Mesenchymal stem cell (in vitro differentiated cells and primary cell): ENCODE measurements around the gene GRAMD2A.

ENCODE experiments used
- DNase-seq: peaks from one replicate; pipeline ENCODE4 v3.0.0-alpha.2; 2013
- H2AFZ ChIP-seq: one replicate; pipeline ENCODE4 v1.6.1; 2013; ENCODE audit warnings: low read depth, mild to moderate bottlenecking, control low read depth, inconsistent platforms, low read length, moderate library complexity
- H2AK5ac ChIP-seq: 2 replicates; pipeline ENCODE4 v1.6.1; 2013; ENCODE audit warnings: low read length, moderate library complexity, mild to moderate bottlenecking, inconsistent platforms; ENCODE audit not compliant: severe bottlenecking
- H2BK120ac ChIP-seq: one replicate; pipeline ENCODE4 v1.6.1; 2013; ENCODE audit warnings: low read depth, mild to moderate bottlenecking, inconsistent platforms, low read length, moderate library complexity
- H2BK12ac ChIP-seq, 2 experiments: one replicate each; pipeline ENCODE4 v1.6.1; 2013; ENCODE audit warnings: inconsistent platforms in 2 of 2, low read length in 2 of 2, mild to moderate bottlenecking in 2 of 2, moderate library complexity in 2 of 2, control low read depth in 1 of 2
- H2BK15ac ChIP-seq: one replicate; pipeline ENCODE4 v1.6.1; 2013; ENCODE audit warnings: mild to moderate bottlenecking, low read depth, inconsistent platforms; ENCODE audit not compliant: poor library complexity, severe bottlenecking
- H2BK5ac ChIP-seq: 2 replicates; pipeline ENCODE4 v1.6.1; 2013; ENCODE audit warnings: low read depth, mild to moderate bottlenecking, low read length, control low read depth, inconsistent platforms; ENCODE audit not compliant: poor library complexity, severe bottlenecking
- H3K14ac ChIP-seq, 2 experiments: one replicate each; pipeline ENCODE4 v1.6.1; 2013; ENCODE audit warnings: inconsistent platforms in 2 of 2, low read length in 2 of 2, control low read depth in 1 of 2, mild to moderate bottlenecking in 1 of 2, moderate library complexity in 1 of 2
- H3K18ac ChIP-seq, 2 experiments: one replicate each; pipeline ENCODE4 v1.6.1; 2013; ENCODE audit warnings: inconsistent platforms in 2 of 2, low read length in 2 of 2, control low read depth in 1 of 2, low read depth in 1 of 2, mild to moderate bottlenecking in 1 of 2
- H3K23ac ChIP-seq, 2 experiments: one replicate each; pipeline ENCODE4 v1.6.1; 2013; ENCODE audit warnings: inconsistent platforms in 2 of 2, low read length in 2 of 2, mild to moderate bottlenecking in 2 of 2, moderate library complexity in 2 of 2, control low read depth in 1 of 2
- H3K27ac ChIP-seq: 2 replicates; pipeline ENCODE4 v1.5.1; 2013; ENCODE audit warnings: mild to moderate bottlenecking, moderate library complexity, low read length, control low read depth, inconsistent platforms; ENCODE audit not compliant: poor library complexity, severe bottlenecking
- H3K27me3 ChIP-seq, 2 experiments: 2 replicates each; pipeline versions ENCODE4 v1.6.1 to v1.7.0; 2013; ENCODE audit warnings: low read length in 2 of 2, mild to moderate bottlenecking in 2 of 2, moderate library complexity in 2 of 2, control low read depth in 1 of 2, inconsistent platforms in 1 of 2; ENCODE audit not compliant: control insufficient read depth in 1 of 2, insufficient read depth in 1 of 2
- H3K36me3 ChIP-seq, 2 experiments: 2 replicates each; pipeline versions ENCODE4 v1.6.1 to v1.7.0; 2013; ENCODE audit warnings: low read length in 2 of 2, control low read depth in 1 of 2, inconsistent platforms in 1 of 2, low read depth in 1 of 2, mild to moderate bottlenecking in 1 of 2; ENCODE audit not compliant: insufficient read depth in 2 of 2, control insufficient read depth in 1 of 2
- H3K4ac ChIP-seq, 2 experiments: one replicate each; pipeline ENCODE4 v1.6.1; 2013; ENCODE audit warnings: inconsistent platforms in 2 of 2, low read length in 2 of 2, mild to moderate bottlenecking in 2 of 2, moderate library complexity in 2 of 2, control low read depth in 1 of 2, low read depth in 1 of 2
- H3K4me1 ChIP-seq: 2 replicates; pipeline ENCODE4 v1.6.1; 2013; ENCODE audit warnings: low read depth, low read length, control low read depth; ENCODE audit not compliant: control insufficient read depth, insufficient read depth
- H3K4me2 ChIP-seq: 2 replicates; pipeline ENCODE4 v1.6.1; 2013; ENCODE audit warnings: low read length, mild to moderate bottlenecking, inconsistent platforms; ENCODE audit not compliant: poor library complexity, severe bottlenecking
- H3K4me3 ChIP-seq, 2 experiments: 2 replicates each; pipeline versions ENCODE4 v1.5.1 to v1.7.0; 2013; ENCODE audit warnings: low read length in 2 of 2, mild to moderate bottlenecking in 2 of 2, control low read depth in 1 of 2, low read depth in 1 of 2; ENCODE audit not compliant: insufficient read depth in 1 of 2
- H3K79me1 ChIP-seq: replicated peaks from 2 replicates; pipeline ENCODE4 v1.6.1; 2013; ENCODE audit warnings: mild to moderate bottlenecking, control low read depth, low read length, inconsistent platforms; ENCODE audit not compliant: poor library complexity, severe bottlenecking
- H3K9ac ChIP-seq: 2 replicates; pipeline ENCODE4 v1.7.0; 2013; ENCODE audit warnings: mild to moderate bottlenecking, low read length, moderate library complexity
- H3K9me3 ChIP-seq: 2 replicates; pipeline ENCODE4 v1.7.0; 2013; ENCODE audit warnings: mild to moderate bottlenecking, low read length; ENCODE audit not compliant: control insufficient read depth
- H4K8ac ChIP-seq: one replicate; pipeline ENCODE4 v1.6.1; 2013; ENCODE audit warnings: inconsistent platforms, mild to moderate bottlenecking, low read length, moderate library complexity
- H4K91ac ChIP-seq: one replicate; pipeline ENCODE4 v1.6.1; 2013; ENCODE audit warnings: mild to moderate bottlenecking, low read length, inconsistent platforms
- WGBS: methylation state at CpG from one replicate; pipeline ENCODE4 v1.1.7; 2013; ENCODE audit warnings: mixed read lengths; 5-methylcytosine and 5-hydroxymethylcytosine counted together

The GRAMD2A gene

DNA sequence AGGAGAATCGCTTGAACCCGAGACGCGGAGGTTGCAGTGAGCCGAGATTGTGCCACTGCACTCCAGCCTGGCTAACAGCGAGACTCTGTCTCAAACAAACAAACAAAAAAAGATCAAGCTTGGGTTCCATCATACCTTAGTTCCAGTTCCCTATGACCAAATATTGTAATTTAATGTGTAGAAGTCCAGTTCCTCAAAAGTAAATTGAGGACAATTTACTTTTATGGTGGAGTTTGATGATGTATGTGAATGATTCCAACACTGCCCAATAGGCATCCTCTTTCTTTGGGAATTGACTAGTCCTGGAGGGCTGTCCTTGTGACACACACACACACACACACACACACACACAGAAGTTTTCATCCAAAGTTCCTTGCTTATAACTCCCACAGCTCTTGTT, 36.2 kb upstream of the GRAMD2A start:
- Histone ChIP-seq H3K14ac (no peak overlapping the region), H3K79me1 (peaks cover 11% of the 10 kb centered on the region), H3K4ac (no peak overlapping the region), H4K91ac (no peak overlapping the region), H2AFZ (no peak overlapping the region), H3K27ac (no peak overlapping the region), H4K8ac (no peak overlapping the region), H3K18ac (no peak overlapping the region), H2AK5ac (peak overlapping the region; percentile 19), H2BK12ac (peak overlapping the region in 1 of 2 experiments; percentile 24), H2BK5ac (no peak overlapping the region), H3K27me3 (no peaks in the 10 kb centered on the region), H3K23ac (no peak overlapping the region), H3K4me2 (no peak overlapping the region), H3K9ac (no peak overlapping the region), H3K4me3 (no peak overlapping the region), H2BK15ac (no peak overlapping the region), H3K9me3 (no peaks in the 10 kb centered on the region), H3K36me3 (no peaks in the 10 kb centered on the region), H3K4me1 (peaks cover 17% of the 10 kb centered on the region), H2BK120ac (no peak overlapping the region)
- 100% methylated on average over 6 of the region's 6 CpGs for WGBS
- peak; percentile 31 for DNase-seq

DNA sequence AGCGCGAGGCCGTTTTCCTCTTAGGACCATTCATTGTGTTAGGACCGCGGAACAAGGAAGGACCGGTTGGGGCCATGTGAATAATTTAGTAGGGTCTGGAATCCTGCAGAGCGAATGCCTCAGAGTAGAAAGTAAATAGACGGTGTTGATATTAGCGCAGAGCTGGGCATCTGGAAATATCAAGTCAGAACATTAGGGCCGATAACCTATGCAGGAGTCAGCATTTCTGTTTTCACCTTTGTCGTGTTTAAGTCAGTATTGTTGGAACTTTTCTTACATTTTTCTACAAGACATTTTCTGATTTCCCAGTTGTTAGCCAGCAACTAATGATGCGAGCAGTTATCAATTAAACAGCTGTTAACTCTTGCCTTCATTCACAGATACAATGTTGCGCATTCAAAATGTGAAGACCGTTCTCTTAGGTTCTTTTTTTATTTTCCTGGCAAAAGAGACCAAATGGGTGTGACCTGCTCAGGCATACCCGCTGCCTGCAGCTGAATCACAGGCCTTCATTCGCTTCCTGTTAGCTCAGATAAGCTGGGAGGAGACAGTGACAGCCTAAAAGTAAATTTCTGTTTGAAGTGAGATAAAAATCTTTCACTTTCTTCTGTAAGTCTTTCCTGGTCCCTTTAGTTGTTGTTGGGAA, 34.4 kb upstream of the GRAMD2A start:
- Histone ChIP-seq H3K9me3 (no peaks in the 10 kb centered on the region), H4K91ac (peak overlapping the region; percentile 91), H3K27me3 (no peaks in the 10 kb centered on the region), H3K4me3 (peak overlapping the region; percentile 91 to 98), H2BK12ac (peak overlapping the region in 1 of 2 experiments; percentile 61), H3K79me1 (peaks cover 11% of the 10 kb centered on the region), H2BK120ac (peak overlapping the region; percentile 42), H2AK5ac (peak overlapping the region; percentile 68), H3K27ac (peak overlapping the region; percentile 96), H2BK5ac (peak overlapping the region; percentile 88), H3K18ac (peak overlapping the region; percentile 97 to 98), H4K8ac (peak overlapping the region; percentile 76), H3K4me1 (peaks cover 14% of the 10 kb centered on the region), H3K9ac (peak overlapping the region; percentile 99), H3K36me3 (no peaks in the 10 kb centered on the region), H2BK15ac (peak overlapping the region; percentile 99), H3K14ac (peak overlapping the region in 1 of 2 experiments; percentile 90), H3K4me2 (peak overlapping the region; percentile 90), H3K4ac (peak overlapping the region; percentile 73 to 95), H2AFZ (peak overlapping the region; percentile 63), H3K23ac (peak overlapping the region in 1 of 2 experiments; percentile 73)
- DNase-seq: peak; percentile 86
- 2% methylated on average over 16 of the region's 16 CpGs for WGBS

DNA sequence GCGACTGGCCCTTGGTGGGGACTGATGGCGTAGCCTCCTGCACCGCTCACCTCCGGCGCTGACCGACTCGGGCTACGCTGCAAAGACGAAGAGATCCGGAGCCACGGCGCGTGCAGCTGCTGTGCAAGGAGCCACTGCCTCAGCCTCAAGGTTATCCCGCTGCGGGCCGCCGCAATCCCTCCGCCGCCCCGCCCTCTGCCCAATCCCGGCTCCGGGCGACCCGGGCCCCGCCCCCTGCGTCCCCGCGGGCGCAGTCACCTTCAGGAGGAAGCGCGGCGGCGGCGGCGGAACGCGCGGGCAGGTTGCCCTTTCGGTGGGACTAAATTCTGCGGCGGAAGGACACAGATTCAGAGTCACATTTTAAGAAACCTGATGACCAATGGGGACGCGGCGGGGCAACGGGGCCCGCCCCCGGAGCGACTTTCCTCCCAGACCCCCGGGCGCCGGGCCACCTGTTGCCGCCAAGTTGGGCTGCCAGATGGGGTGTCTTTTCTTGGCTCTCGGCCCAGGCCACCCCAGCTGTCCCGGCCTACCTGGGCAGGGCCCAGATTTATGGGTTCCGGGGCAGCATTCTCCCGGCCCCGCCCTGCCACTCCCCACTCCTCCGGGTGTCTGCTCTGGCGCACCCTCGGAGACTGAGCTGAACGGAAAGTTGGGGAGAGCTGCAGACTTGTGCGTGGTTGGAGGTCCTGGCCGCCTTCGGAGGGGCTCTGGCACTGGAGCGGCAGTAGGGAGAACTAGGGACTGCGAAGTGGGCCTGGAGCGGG, 33.7 kb upstream of the GRAMD2A start, which contains the start of gene PKM:
TSS of gene PKM (minus strand) at position 125 of the 767 bp plus-strand sequence. CDS start 12,093 bp downstream, outside the sequence.
- peak within 1 kb of the TSS; percentile 90 for H3K4me2 ChIP-seq
- H3K4me1 ChIP-seq: peaks cover 12% of the 10 kb centered on the region
- WGBS: under 1% methylated on average over 65 of the region's 67 CpGs
- no peaks in the 10 kb centered on the region for H3K36me3 ChIP-seq
- peak within 1 kb of the TSS; percentile 99 for H3K9ac ChIP-seq
- H3K4ac ChIP-seq: peak within 1 kb of the TSS; percentile 97 to 99
- peak within 1 kb of the TSS; percentile 99 for H2BK15ac ChIP-seq
- peak within 1 kb of the TSS; percentile 76 to 100 for H3K14ac ChIP-seq
- DNase-seq: peak; percentile 95
- peak within 1 kb of the TSS; percentile 95 for H2BK5ac ChIP-seq
- peak within 1 kb of the TSS; percentile 97 to 98 for H3K18ac ChIP-seq
- H2BK120ac ChIP-seq: peak within 1 kb of the TSS; percentile 98
- peak within 1 kb of the TSS; percentile 91 to 99 for H3K23ac ChIP-seq
- H3K27me3 ChIP-seq: no peaks in the 10 kb centered on the region
- H4K91ac ChIP-seq: peak within 1 kb of the TSS; percentile 94
- peak within 1 kb of the TSS; percentile 98 for H3K27ac ChIP-seq
- H3K79me1 ChIP-seq: peaks cover 9% of the 10 kb centered on the region
- H3K9me3 ChIP-seq: no peaks in the 10 kb centered on the region
- peak within 1 kb of the TSS; percentile 91 to 98 for H3K4me3 ChIP-seq
- peak within 1 kb of the TSS; percentile 33 to 65 for H2BK12ac ChIP-seq
- H4K8ac ChIP-seq: peak within 1 kb of the TSS; percentile 89
- H2AFZ ChIP-seq: peak within 1 kb of the TSS; percentile 63
- H2AK5ac ChIP-seq: peak within 1 kb of the TSS; percentile 68
